ENCODE measurements around the gene LIX1.
A peak's percentile ranks its signal among the peaks of the same experiment; 100 is the strongest.

The LIX1 gene

GRCh38 chr5:97078958-97079743 lies 63.3 kb downstream of the LIX1 start:
- no peak overlapping the region for H3K27ac ChIP-seq
- DNase-seq (ENCODE audit: low read depth, low spot score): no peak

DNA sequence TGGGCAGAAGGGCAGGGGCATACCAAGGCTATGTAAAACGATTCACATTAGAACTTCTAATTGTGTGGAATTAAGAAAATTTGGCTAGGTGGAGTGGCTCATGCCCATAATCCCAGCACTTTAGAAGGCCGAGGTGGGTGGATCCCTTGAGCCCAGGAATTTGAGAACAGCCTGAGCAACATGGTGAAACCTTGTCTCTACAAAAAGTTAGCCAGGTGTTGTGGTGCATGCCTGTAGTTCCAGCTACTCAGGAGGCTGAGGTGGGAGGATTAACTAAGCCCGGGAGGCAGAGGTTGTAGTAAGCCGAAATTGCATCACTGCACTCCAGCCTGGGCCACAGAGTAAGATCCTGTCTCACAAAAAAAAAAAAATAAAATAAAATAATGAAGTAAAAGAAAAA lies 65.2 kb downstream of the LIX1 start:
- no peak for DNase-seq (ENCODE audit: low read depth, low spot score)
- no peak overlapping the region for H3K27ac ChIP-seq

DNA sequence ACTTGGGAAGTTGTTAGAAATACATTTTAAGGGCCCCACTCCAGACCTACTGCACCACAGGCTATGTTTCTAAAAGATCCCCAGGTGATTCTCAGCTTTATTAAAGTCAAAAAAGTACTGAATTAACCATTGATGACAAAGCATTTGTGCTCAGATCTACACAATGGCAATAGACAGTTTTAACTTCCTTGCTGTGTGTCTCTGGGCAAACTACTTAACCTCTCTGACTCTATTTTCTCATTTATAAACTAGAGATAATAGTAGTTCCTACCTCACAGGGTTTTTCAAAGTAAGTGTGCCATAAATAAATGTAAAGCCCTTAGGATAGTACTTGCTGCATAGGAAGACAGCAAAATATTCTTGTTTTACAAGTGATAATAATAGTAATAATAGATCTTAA lies 66.3 kb downstream of the LIX1 start:
- H3K27ac ChIP-seq: no peak overlapping the region
- no peak for DNase-seq (ENCODE audit: low read depth, low spot score)

- H3K27ac ChIP-seq: no peak overlapping the region
- no peak for DNase-seq (ENCODE audit: low read depth, low spot score)
These were observed 66.8 kb downstream of the LIX1 start for GRCh38 chr5:97075649-97076048.

GRCh38 chr5:97074859-97075489 lies 67.4 kb downstream of the LIX1 start:
- no peak overlapping the region for H3K27ac ChIP-seq
- DNase-seq (ENCODE audit: low read depth, low spot score): no peak

- DNase-seq (ENCODE audit: low read depth, low spot score): no peak
- H3K27ac ChIP-seq: no peak overlapping the region
These were observed 69.0 kb downstream of the LIX1 start for GRCh38 chr5:97073420-97073819.

GRCh38 chr5:97072696-97073095 lies 69.7 kb downstream of the LIX1 start:
- no peak overlapping the region for H3K27ac ChIP-seq
- DNase-seq (ENCODE audit: low read depth, low spot score): no peak

DNA sequence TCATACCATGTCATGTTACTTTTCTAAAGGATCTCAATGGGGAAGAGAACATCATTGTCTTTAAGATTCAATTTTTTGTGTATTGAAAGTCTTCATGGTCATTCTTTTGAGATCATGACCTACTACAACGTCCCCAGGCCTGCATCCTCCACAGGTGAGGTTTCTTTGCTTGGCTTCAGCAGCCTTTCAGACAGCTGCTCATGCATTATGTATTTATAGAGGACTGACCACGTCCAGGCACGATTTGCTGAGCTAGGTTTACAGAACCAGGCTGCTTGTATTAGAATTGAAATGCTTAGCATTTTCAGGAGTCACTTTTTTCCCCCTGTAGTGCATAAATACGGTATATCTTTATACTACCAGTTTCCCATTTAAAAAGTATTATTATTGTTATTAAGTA lies 70.4 kb downstream of the LIX1 start:
- no peak overlapping the region for H3K27ac ChIP-seq
- no peak for DNase-seq (ENCODE audit: low read depth, low spot score)

DNA sequence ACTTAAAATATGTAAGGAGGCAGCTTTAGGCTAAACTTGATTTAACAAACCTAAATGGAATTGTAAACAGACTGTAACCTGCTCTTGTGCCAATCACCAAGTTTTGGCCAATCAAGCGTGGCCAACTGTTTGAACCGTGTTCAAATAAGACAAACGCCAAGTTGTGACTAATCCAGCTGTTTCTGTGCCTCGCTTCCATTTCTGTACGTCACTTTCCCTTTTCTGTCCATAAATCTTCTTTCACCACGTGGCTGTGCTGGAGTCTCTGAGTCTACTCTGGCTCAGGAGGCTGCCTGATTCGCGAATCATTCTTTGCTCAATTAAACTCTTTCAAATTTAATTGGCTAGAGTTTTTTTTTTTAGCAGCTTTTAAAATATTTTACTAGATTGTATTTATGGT lies 71.3 kb downstream of the LIX1 start:
- peak; percentile 81 for DNase-seq (ENCODE audit: low read depth, low spot score)
- no peak overlapping the region for H3K27ac ChIP-seq

DNA sequence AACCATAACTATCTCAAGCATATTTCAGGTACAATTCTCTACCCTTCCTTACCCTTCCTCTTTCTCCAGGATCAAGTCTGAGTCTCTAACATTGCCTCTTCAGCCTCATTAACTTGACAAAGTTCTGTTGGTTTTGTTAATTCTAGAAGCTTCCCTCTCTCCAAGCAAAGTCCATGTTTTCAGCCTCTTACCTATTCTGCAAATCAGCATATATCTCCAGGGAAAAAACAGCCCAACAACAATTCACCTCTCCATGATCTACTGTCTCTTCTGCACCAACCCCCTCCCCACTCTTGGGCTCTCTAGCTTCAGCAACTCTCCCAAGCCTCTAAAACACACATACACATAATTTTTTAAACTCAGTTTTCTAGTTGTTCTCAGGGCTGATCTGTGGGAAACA lies 72.2 kb downstream of the LIX1 start:
- no peak overlapping the region for H3K27ac ChIP-seq
- no peak for DNase-seq (ENCODE audit: low read depth, low spot score)

GRCh38 chr5:97067296-97067850 lies 75.0 kb downstream of the LIX1 start:
- DNase-seq (ENCODE audit: low read depth, low spot score): no peak
- H3K27ac ChIP-seq: no peak overlapping the region

- H3K27ac ChIP-seq: no peak overlapping the region
- DNase-seq (ENCODE audit: low read depth, low spot score): no peak
These were observed 76.9 kb downstream of the LIX1 start for GRCh38 chr5:97065475-97065874.

DNA sequence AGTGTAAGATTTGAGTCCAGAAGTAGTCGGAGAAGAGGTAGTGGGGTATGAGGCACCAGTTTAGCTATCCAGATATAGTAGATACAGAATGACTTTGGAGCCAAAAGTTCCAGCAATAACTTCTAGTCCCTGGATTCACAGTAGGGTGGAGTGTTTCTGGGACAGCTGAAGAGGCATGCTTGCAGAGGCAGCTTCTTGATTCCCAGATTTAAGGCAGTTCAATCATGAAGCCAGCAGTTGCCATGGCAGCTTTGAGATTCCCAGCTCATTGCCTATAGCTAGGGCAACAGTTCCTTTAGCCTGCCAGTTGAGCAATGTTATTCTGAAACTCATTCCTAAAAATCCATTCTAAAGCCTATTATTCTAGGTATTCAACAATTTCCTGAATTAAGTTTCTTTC lies 79.2 kb downstream of the LIX1 start:
- DNase-seq (ENCODE audit: low read depth, low spot score): no peak
- H3K27ac ChIP-seq: no peak overlapping the region

DNA sequence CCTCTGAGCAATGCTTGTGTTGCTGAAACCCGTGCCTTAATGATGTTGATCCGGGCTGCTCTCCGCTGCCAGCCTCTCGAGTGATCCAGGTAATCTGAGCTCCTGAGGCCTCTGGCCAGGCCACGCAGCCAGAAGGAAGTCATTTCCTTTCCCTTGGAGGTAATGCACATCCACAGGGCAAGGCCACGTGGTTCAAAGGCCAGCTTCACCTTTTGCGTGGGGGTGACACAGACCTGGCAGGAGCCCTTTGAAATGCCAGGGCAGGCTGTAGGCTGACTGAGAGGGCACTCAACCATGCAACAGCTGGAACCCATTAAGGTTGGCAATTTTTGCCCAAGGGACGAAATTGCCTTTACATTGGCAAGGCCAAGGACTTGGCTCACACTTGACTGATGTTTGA lies 80.4 kb downstream of the LIX1 start:
- no peak overlapping the region for H3K27ac ChIP-seq
- DNase-seq (ENCODE audit: low read depth, low spot score): no peak

GRCh38 chr5:97056263-97056662 lies 86.1 kb downstream of the LIX1 start:
- H3K27ac ChIP-seq: no peak overlapping the region
- DNase-seq (ENCODE audit: low read depth, low spot score): no peak

DNA sequence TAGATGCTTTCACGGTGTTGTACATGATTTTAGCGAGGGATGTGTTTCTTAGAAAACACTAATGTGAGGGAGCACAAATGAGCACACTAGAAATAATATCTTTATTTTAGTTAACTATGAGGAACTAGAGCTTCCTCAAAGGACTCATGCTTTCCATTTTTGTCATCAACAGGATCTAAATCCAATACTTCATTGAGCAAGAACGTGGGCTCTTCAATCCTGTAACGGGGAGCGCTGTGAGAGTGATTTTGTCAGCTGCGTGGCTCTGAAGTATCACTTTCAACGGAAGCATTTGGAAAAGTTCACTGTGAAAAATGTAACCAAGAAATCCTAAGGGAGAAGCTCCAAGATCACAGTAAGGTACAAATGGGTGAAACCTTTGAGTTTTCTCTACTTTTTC lies 93.2 kb downstream of the LIX1 start:
- DNase-seq (ENCODE audit: low read depth, low spot score): no peak

DNA sequence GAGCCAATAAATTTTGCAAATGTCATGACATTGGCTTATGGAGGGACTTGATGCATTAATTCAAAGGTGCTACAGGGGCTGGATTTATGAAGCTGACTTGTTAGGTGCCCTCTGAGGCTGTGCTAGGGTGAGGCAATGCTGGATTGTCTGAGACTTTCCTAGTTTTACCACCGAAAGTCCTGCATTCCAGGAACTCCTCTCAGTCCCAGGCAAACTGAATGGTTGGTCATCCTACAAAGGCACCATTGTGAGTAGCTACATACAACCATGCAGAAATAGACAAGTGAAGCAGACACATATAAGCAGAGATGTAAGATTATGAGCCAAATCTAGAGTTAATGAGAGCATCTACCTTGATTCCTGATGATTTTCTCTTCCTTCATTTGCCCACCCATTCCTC lies 95.3 kb downstream of the LIX1 start:
- DNase-seq (ENCODE audit: low read depth, low spot score): no peak
- H3K27ac ChIP-seq: no peak overlapping the region

More for the DNA sequence above, 93.2 kb downstream of the LIX1 start:
- H3K27ac ChIP-seq: no peak overlapping the region

- DNase-seq (ENCODE audit: low read depth, low spot score): no peak
- no peak overlapping the region for H3K27ac ChIP-seq
These were observed 96.0 kb downstream of the LIX1 start for GRCh38 chr5:97046270-97046982.

DNA sequence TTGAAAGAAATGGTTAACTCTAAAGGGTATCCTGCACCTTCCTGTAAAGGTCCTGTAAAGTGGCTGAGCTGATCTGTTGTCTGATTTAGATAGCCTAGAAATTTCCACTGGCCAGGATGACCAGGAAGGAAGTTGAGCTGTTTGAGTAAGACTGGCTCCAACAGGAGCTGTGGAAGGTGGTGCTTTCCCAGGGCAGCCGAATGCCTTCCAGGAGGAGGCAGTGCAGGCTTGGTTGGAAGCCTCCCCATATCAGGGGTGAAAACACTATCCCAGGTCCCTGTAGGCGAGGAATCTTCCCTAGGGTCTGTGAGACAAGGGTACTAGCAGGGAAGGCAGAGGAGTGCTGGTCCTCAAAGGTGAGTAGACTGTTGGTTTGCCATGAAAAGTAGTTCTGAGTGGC lies 98.4 kb downstream of the LIX1 start:
- H3K27ac ChIP-seq: no peak overlapping the region
- DNase-seq (ENCODE audit: low read depth, low spot score): no peak

GRCh38 chr5:97043511-97043910 lies 98.9 kb downstream of the LIX1 start:
- no peak overlapping the region for H3K27ac ChIP-seq
- DNase-seq (ENCODE audit: low read depth, low spot score): no peak

- DNase-seq (ENCODE audit: low read depth, low spot score): no peak
- no peak overlapping the region for H3K27ac ChIP-seq
These were observed 99.4 kb downstream of the LIX1 start for GRCh38 chr5:97042996-97043395.

Data from epithelial cell of prostate (primary cell).